ENCODE results near the gene RABEP1.

RABEP1 gene

GRCh38 chr17:5269241-5269960, 12.7 kb upstream of the RABEP1 start:
- no peak for TF ChIP-seq TAF1 (IDR thresholded peaks at IDR 0.05; ENCODE audit: borderline replicate concordance, insufficient read depth, low read length)
- TF ChIP-seq REST (IDR thresholded peaks at IDR 0.05; ENCODE audit: insufficient read depth in 1 of 2, low read depth in 2 of 2, low read length in 2 of 2): no peak
- no peak for TF ChIP-seq POLR2AphosphoS5 (IDR thresholded peaks at IDR 0.05; ENCODE audit: low read depth, low read length)
- TF ChIP-seq SIN3A (IDR thresholded peaks at IDR 0.05; ENCODE audit: borderline replicate concordance, insufficient read depth, low read length): no peak
- no peak for TF ChIP-seq FOXP2 (optimal IDR thresholded peaks at IDR 0.05; ENCODE audit: borderline replicate concordance, extremely low read depth, extremely low read length, insufficient read depth)

GRCh38 chr17:5272322-5272721, 9.8 kb upstream of the RABEP1 start:
- TF ChIP-seq REST (IDR thresholded peaks at IDR 0.05; ENCODE audit: insufficient read depth in 1 of 2, low read depth in 2 of 2, low read length in 2 of 2) (no peak), TAF1 (IDR thresholded peaks at IDR 0.05; ENCODE audit: borderline replicate concordance, insufficient read depth, low read length) (no peak), SIN3A (IDR thresholded peaks at IDR 0.05; ENCODE audit: borderline replicate concordance, insufficient read depth, low read length) (no peak), POLR2AphosphoS5 (IDR thresholded peaks at IDR 0.05; ENCODE audit: low read depth, low read length) (no peak), FOXP2 (optimal IDR thresholded peaks at IDR 0.05; ENCODE audit: borderline replicate concordance, extremely low read depth, extremely low read length, insufficient read depth) (no peak)

- TF ChIP-seq POLR2AphosphoS5 (IDR thresholded peaks at IDR 0.05; ENCODE audit: low read depth, low read length) (no peak), TAF1 (IDR thresholded peaks at IDR 0.05; ENCODE audit: borderline replicate concordance, insufficient read depth, low read length) (no peak), SIN3A (IDR thresholded peaks at IDR 0.05; ENCODE audit: borderline replicate concordance, insufficient read depth, low read length) (no peak; the same call in 1 of the 2 replicates), FOXP2 (optimal IDR thresholded peaks at IDR 0.05; ENCODE audit: borderline replicate concordance, extremely low read depth, extremely low read length, insufficient read depth) (no peak)
Measured at GRCh38 chr17:5282642-5283217, 646 bp downstream of the RABEP1 start.

- no peak for TF ChIP-seq SIN3A (IDR thresholded peaks at IDR 0.05; ENCODE audit: borderline replicate concordance, insufficient read depth, low read length)
- no peak for TF ChIP-seq POLR2AphosphoS5 (IDR thresholded peaks at IDR 0.05; ENCODE audit: low read depth, low read length)
- TF ChIP-seq FOXP2 (optimal IDR thresholded peaks at IDR 0.05; ENCODE audit: borderline replicate concordance, extremely low read depth, extremely low read length, insufficient read depth): no peak
- TF ChIP-seq REST (IDR thresholded peaks at IDR 0.05; ENCODE audit: insufficient read depth in 1 of 2, low read depth in 2 of 2, low read length in 2 of 2): no peak
- no peak for TF ChIP-seq TAF1 (IDR thresholded peaks at IDR 0.05; ENCODE audit: borderline replicate concordance, insufficient read depth, low read length)
Measured at GRCh38 chr17:5283571-5284315, 1.7 kb downstream of the RABEP1 start.

- TF ChIP-seq FOXP2 (optimal IDR thresholded peaks at IDR 0.05; ENCODE audit: borderline replicate concordance, extremely low read depth, extremely low read length, insufficient read depth): no peak
- no peak for TF ChIP-seq REST (IDR thresholded peaks at IDR 0.05; ENCODE audit: insufficient read depth in 1 of 2, low read depth in 2 of 2, low read length in 2 of 2)
- TF ChIP-seq TAF1 (IDR thresholded peaks at IDR 0.05; ENCODE audit: borderline replicate concordance, insufficient read depth, low read length): no peak
- no peak for TF ChIP-seq POLR2AphosphoS5 (IDR thresholded peaks at IDR 0.05; ENCODE audit: low read depth, low read length)
- no peak for TF ChIP-seq SIN3A (IDR thresholded peaks at IDR 0.05; ENCODE audit: borderline replicate concordance, insufficient read depth, low read length)
Measured at GRCh38 chr17:5284681-5285080, 2.6 kb downstream of the RABEP1 start.
